ENCODE data around the gene BMP6.

DNA sequence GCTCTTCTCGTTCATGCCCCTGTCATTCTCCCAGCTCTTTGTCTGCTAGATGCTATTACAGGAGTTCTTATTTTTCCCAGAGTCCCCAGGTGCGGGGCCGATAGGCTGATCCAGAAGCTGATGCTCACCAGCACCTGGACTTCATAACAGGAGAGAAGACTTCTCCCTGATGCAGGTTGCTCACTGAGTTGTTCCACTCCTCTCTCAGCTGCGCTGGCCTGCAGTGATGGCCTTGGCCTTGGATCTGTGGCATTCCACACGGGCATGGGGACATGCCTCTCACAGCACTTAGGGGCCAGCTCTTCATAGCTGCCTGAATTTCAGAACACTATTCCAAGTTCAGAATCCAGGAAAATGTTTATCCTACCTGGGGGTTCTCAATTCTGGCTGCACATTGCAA is 191.8 kb downstream of the BMP6 start:
- TF ChIP-seq, protein P1, sequence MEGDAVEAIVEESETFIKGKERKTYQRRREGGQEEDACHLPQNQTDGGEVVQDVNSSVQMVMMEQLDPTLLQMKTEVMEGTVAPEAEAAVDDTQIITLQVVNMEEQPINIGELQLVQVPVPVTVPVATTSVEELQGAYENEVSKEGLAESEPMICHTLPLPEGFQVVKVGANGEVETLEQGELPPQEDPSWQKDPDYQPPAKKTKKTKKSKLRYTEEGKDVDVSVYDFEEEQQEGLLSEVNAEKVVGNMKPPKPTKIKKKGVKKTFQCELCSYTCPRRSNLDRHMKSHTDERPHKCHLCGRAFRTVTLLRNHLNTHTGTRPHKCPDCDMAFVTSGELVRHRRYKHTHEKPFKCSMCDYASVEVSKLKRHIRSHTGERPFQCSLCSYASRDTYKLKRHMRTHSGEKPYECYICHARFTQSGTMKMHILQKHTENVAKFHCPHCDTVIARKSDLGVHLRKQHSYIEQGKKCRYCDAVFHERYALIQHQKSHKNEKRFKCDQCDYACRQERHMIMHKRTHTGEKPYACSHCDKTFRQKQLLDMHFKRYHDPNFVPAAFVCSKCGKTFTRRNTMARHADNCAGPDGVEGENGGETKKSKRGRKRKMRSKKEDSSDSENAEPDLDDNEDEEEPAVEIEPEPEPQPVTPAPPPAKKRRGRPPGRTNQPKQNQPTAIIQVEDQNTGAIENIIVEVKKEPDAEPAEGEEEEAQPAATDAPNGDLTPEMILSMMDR (IDR thresholded peaks at IDR 0.05; ENCODE audit: low read depth, low read length) = no peak
- TF ChIP-seq, protein P2, sequence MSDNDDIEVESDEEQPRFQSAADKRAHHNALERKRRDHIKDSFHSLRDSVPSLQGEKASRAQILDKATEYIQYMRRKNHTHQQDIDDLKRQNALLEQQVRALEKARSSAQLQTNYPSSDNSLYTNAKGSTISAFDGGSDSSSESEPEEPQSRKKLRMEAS (IDR thresholded peaks at IDR 0.05; ENCODE audit: low read depth, low read length) = no peak
- TF ChIP-seq MYC (IDR thresholded peaks at IDR 0.05; ENCODE audit: low read depth, low read length) = no peak
- TF ChIP-seq POLR2A (IDR thresholded peaks at IDR 0.05; ENCODE audit: extremely low read depth, insufficient read length) = no peak
